DND-41 (cell line): ENCODE measurements around the gene AKAP6.

ENCODE experiments used
- ATAC-seq: fragments of 200-7000 bp; cut with Tn5 transposase; 3 replicates; pipeline ENCODE4 v1.9.1; 2021; ENCODE audit warnings: low read depth; ENCODE audit not compliant: insufficient read depth
- DNase-seq: peaks from one replicate; pipeline ENCODE4 v3.0.0-alpha.2; 2020
- H2AFZ ChIP-seq: 2 replicates; pipeline ENCODE4 v1.6.0; 2012; ENCODE audit warnings: low read depth, low read length
- H3K27ac ChIP-seq: 2 replicates; pipeline ENCODE4 v1.5.1; 2012; ENCODE audit warnings: low read length, inconsistent platforms
- H3K27me3 ChIP-seq: fragments of 200-600 bp; sonication (generic); 2 replicates; pipeline ENCODE4 v1.6.0; 2012; ENCODE audit warnings: low read length, mild to moderate bottlenecking, inconsistent platforms; ENCODE audit not compliant: insufficient read depth, poor library complexity
- H3K36me3 ChIP-seq: 2 replicates; pipeline ENCODE4 v1.5.1; 2012; ENCODE audit warnings: low read length, inconsistent platforms; ENCODE audit not compliant: insufficient read depth
- H3K4me1 ChIP-seq: 2 replicates; pipeline ENCODE4 v1.5.1; 2012; ENCODE audit warnings: mild to moderate bottlenecking, low read length; ENCODE audit not compliant: insufficient read depth
- H3K4me2 ChIP-seq: 2 replicates; pipeline ENCODE4 v1.6.0; 2012; ENCODE audit warnings: mild to moderate bottlenecking, moderate library complexity, low read length, inconsistent platforms; ENCODE audit not compliant: insufficient read depth
- H3K4me3 ChIP-seq, 2 experiments: fragments of 200-600 bp in 1 of 2; shearing (Covaris generic) in 1 of 2; 2 replicates each; pipeline ENCODE4 v1.5.1; 2012 to 2016; ENCODE audit warnings: inconsistent platforms in 2 of 2, low read length in 2 of 2, mild to moderate bottlenecking in 2 of 2, low read depth in 1 of 2, moderate library complexity in 1 of 2
- H3K79me2 ChIP-seq: 2 replicates; pipeline ENCODE4 v1.6.0; 2012; ENCODE audit warnings: low read length, inconsistent platforms; ENCODE audit not compliant: insufficient read depth
- H3K9ac ChIP-seq: 2 replicates; pipeline ENCODE4 v1.6.0; 2012; ENCODE audit warnings: low read depth, mild to moderate bottlenecking, inconsistent platforms, low read length, moderate library complexity
- H3K9me3 ChIP-seq: 2 replicates; pipeline ENCODE4 v1.5.1; 2012; ENCODE audit warnings: low read length, moderate library complexity, mild to moderate bottlenecking, inconsistent platforms; ENCODE audit not compliant: insufficient read depth, severe bottlenecking
- H4K20me1 ChIP-seq: 2 replicates; pipeline ENCODE4 v1.6.0; 2012; ENCODE audit warnings: low read length; ENCODE audit not compliant: insufficient read depth
- EZH2 ChIP-seq: IDR thresholded peaks from 3 replicates; pipeline ENCODE4 v1.6.1; 2012; ENCODE audit warnings: borderline replicate concordance, low read depth, mild to moderate bottlenecking, moderate library complexity, low read length, inconsistent platforms; ENCODE audit not compliant: severe bottlenecking
- TF ChIP-seq, protein P1 (sequence below): IDR thresholded peaks from 2 replicates; pipeline ENCODE4 v1.5.1; 2012; ENCODE audit warnings: borderline replicate concordance, low read length, moderate library complexity, mild to moderate bottlenecking; ENCODE audit not compliant: poor library complexity, severe bottlenecking; ENCODE audit errors: extremely low read depth

The AKAP6 gene

DNA sequence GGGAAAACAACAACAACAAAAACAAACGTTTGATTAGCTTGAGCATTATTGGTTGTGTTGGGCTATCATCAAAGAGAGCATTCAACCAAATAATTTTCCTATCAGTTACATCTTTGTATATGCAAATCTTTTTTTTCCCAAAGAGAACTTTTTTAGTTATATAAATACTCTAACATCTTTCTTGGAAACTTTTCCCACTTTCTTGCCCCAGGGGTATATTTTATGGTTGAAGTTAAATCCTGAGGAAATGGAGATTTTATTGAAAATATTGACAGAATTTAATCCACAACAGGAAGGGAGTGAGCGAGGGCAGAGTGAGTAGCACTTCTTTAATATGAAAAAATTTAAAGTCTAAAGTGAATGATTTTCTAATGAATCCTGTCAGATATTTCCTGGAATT is 488.7 kb downstream of the AKAP6 start:
- TF ChIP-seq, protein P1, sequence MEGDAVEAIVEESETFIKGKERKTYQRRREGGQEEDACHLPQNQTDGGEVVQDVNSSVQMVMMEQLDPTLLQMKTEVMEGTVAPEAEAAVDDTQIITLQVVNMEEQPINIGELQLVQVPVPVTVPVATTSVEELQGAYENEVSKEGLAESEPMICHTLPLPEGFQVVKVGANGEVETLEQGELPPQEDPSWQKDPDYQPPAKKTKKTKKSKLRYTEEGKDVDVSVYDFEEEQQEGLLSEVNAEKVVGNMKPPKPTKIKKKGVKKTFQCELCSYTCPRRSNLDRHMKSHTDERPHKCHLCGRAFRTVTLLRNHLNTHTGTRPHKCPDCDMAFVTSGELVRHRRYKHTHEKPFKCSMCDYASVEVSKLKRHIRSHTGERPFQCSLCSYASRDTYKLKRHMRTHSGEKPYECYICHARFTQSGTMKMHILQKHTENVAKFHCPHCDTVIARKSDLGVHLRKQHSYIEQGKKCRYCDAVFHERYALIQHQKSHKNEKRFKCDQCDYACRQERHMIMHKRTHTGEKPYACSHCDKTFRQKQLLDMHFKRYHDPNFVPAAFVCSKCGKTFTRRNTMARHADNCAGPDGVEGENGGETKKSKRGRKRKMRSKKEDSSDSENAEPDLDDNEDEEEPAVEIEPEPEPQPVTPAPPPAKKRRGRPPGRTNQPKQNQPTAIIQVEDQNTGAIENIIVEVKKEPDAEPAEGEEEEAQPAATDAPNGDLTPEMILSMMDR, result no peak
- TF ChIP-seq EZH2, result no peak
- Histone ChIP-seq H3K27ac (no peak overlapping the region), H3K9ac (no peak overlapping the region), H3K4me3 (no peak overlapping the region), H3K79me2 (no peaks in the 10 kb centered on the region), H3K4me2 (no peak overlapping the region), H2AFZ (no peak overlapping the region), H3K36me3 (no peaks in the 10 kb centered on the region), H3K4me1 (no peaks in the 10 kb centered on the region), H3K9me3 (no peaks in the 10 kb centered on the region), H4K20me1 (no peaks in the 10 kb centered on the region), H3K27me3 (no peaks in the 10 kb centered on the region)
- ATAC-seq (no peak), DNase-seq (no peak)

GRCh38 chr14:32818581-32818980 is 489.5 kb downstream of the AKAP6 start:
- Histone ChIP-seq H3K4me1 (no peaks in the 10 kb centered on the region), H3K4me3 (no peak overlapping the region), H2AFZ (no peak overlapping the region), H3K79me2 (no peaks in the 10 kb centered on the region), H3K36me3 (no peaks in the 10 kb centered on the region), H3K4me2 (no peak overlapping the region), H3K9ac (no peak overlapping the region), H3K27me3 (no peaks in the 10 kb centered on the region), H4K20me1 (no peaks in the 10 kb centered on the region), H3K27ac (no peak overlapping the region), H3K9me3 (no peaks in the 10 kb centered on the region)
- TF ChIP-seq EZH2, result no peak
- TF ChIP-seq, protein P1, result no peak
- ATAC-seq (no peak), DNase-seq (no peak)

DNA sequence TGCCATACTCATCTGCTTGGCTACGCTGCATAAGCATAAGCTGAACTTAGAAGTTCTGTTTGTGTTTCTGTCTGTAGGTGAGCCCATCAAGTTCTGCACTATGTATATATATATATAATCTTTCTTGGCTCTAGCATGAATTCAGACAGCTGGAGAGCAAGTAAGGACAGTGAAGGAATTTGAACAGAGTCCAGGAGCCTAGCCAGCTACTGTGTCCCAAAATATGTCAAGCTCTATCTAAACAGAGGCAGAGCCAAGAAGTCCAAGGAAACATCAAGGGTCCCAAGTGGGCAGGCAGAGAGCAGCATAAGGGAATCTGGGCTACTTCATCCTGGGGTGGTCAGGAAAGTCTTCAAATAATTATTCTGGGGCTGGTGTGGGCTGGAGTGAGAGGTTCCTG is 491.1 kb downstream of the AKAP6 start:
- Histone ChIP-seq H3K4me1 (no peaks in the 10 kb centered on the region), H2AFZ (no peak overlapping the region), H3K9me3 (no peaks in the 10 kb centered on the region), H3K27me3 (no peaks in the 10 kb centered on the region), H3K27ac (no peak overlapping the region), H3K4me2 (no peak overlapping the region), H4K20me1 (no peaks in the 10 kb centered on the region), H3K79me2 (no peaks in the 10 kb centered on the region), H3K36me3 (no peaks in the 10 kb centered on the region), H3K9ac (no peak overlapping the region), H3K4me3 (no peak overlapping the region)
- ATAC-seq (no peak), DNase-seq (no peak)
- TF ChIP-seq, protein P1, result no peak
- no peak for TF ChIP-seq EZH2

GRCh38 chr14:32820682-32821081 is 491.6 kb downstream of the AKAP6 start:
- H3K4me1 ChIP-seq, result no peaks in the 10 kb centered on the region
- H3K4me2 ChIP-seq, result no peak overlapping the region
- no peak for ATAC-seq
- no peak for DNase-seq
- H3K79me2 ChIP-seq, result no peaks in the 10 kb centered on the region
- H3K9me3 ChIP-seq, result no peaks in the 10 kb centered on the region
- no peaks in the 10 kb centered on the region for H4K20me1 ChIP-seq
- no peak overlapping the region for H3K27ac ChIP-seq
- no peaks in the 10 kb centered on the region for H3K27me3 ChIP-seq
- no peak overlapping the region for H3K4me3 ChIP-seq
- no peak for TF ChIP-seq EZH2
- TF ChIP-seq, protein P1, result no peak
- no peaks in the 10 kb centered on the region for H3K36me3 ChIP-seq
- no peak overlapping the region for H3K9ac ChIP-seq
- H2AFZ ChIP-seq, result no peak overlapping the region
